Measurements from ENCODE around the gene LRRC45. TPM values are rescaled to one million over a fixed set of nuclear protein-coding genes. Genes with fewer than 3 reads are reported as not detected.

Gene LRRC45
- polyA plus RNA-seq, 1 donor (not counting 4 experiments of a cell fraction or from before 2014, with no cell fraction given), result 2.5 TPM

DNA sequence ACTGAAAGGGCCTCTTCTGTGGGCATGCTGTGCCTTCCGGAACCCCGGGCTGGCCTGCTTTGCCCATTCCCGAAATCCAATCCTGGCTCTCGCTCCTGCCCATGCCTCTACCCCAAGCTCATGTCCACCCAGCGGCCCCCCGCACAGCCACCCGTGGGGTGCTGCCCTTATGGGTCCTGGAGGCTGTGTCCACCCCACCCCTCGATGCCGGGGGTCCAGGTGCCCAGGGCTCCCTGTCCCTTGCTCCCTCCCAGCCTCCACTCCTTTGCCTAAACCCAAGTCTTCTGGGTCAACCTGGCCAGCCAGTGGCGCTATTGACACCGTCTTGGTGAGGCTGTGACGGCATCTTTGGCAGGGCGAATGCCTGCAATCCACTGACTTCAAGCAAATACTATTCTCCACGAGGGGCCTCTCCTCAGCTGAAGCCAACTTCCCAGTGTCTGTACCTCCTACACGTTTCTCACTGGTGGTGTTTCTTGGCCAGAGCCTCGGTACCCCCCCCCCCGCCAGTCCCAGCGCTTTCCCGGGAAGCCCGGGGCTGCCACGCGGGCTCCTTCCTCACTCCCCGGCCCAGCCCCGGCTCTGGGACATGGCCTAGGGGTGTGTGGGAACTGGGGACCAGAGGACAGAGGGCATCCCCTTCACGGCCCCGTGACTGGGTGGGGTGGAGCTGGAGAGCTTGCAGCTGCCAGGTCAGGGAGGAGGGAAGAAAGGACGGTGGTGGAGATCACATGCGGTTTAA lies 54.7 kb downstream of the LRRC45 start:
- FAIRE-seq, result no peak

DNA sequence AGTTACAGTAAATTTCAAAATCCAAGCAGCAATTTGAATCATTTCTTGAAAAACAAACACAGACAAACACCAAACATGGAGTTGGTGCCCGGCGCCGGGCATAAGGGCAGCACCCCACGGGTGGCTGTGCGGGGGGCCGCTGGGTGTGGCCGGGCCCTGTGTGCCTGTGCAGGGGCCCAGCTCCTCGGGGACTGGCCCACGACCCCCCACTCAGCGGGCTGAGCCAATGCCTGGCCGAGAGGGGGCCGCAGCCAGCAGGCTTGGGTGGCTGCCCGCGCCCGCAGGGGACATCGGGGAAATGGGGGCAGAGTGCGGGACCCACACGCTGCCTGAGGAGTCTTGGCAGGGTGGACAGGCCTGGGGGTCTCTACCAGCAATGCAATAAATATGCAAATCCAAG lies 55.3 kb downstream of the LRRC45 start:
- Histone ChIP-seq H3K36me3 (ENCODE audit: control insufficient read depth in 2 of 2, extremely low read depth in 1 of 2, insufficient read depth in 2 of 2, low read length in 2 of 2) (peaks cover 37 to 40% of the 10 kb centered on the region in 2 experiments), H3K27me3 (ENCODE audit: control insufficient read depth, extremely low read depth, insufficient read depth, low read length) (no peaks in the 10 kb centered on the region), H3K9me3 (ENCODE audit: control insufficient read depth, low read depth, low read length) (no peaks in the 10 kb centered on the region), H2AFZ (ENCODE audit: control insufficient read depth, low read length) (no peak overlapping the region), H3K4me3 (ENCODE audit: control insufficient read depth in 2 of 3, extremely low read depth in 1 of 3, insufficient read depth in 2 of 3, low read depth in 1 of 3, low read length in 3 of 3) (no peak overlapping the region), H3K9ac (ENCODE audit: control insufficient read depth, extremely low read depth, insufficient read depth, low read length) (no peak overlapping the region), H3K4me2 (ENCODE audit: control insufficient read depth, extremely low read depth, insufficient read depth, low read depth, low read length) (no peak overlapping the region), H3K9me1 (ENCODE audit: control insufficient read depth, extremely low read depth, insufficient read depth, low read length) (no peaks in the 10 kb centered on the region), H3K79me2 (ENCODE audit: control insufficient read depth, insufficient read depth, low read length) (no peaks in the 10 kb centered on the region), H4K20me1 (ENCODE audit: control insufficient read depth, extremely low read depth, insufficient read depth, low read length) (peaks cover 15% of the 10 kb centered on the region), H3K4me1 (ENCODE audit: control insufficient read depth, extremely low read depth, insufficient read depth, low read length) (no peaks in the 10 kb centered on the region), H3K27ac (ENCODE audit: control insufficient read depth, insufficient read depth, low read length) (no peak overlapping the region)
- FAIRE-seq (no peak), DNase-seq (ENCODE audit: low read depth, low spot score) (no peak)
- dilution Hi-C loops (cut with MboI; ENCODE audit: extremely low pct_ligation_motif_present, low sequenced_read_pairs), result no loop called here
- TF ChIP-seq, protein P1, sequence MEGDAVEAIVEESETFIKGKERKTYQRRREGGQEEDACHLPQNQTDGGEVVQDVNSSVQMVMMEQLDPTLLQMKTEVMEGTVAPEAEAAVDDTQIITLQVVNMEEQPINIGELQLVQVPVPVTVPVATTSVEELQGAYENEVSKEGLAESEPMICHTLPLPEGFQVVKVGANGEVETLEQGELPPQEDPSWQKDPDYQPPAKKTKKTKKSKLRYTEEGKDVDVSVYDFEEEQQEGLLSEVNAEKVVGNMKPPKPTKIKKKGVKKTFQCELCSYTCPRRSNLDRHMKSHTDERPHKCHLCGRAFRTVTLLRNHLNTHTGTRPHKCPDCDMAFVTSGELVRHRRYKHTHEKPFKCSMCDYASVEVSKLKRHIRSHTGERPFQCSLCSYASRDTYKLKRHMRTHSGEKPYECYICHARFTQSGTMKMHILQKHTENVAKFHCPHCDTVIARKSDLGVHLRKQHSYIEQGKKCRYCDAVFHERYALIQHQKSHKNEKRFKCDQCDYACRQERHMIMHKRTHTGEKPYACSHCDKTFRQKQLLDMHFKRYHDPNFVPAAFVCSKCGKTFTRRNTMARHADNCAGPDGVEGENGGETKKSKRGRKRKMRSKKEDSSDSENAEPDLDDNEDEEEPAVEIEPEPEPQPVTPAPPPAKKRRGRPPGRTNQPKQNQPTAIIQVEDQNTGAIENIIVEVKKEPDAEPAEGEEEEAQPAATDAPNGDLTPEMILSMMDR (optimal IDR thresholded peaks at IDR 0.05 in 1 of 3, IDR thresholded peaks at IDR 0.05 in 1 of 3, conservative IDR thresholded peaks at IDR 0.05 in 1 of 3; ENCODE audit: extremely low read depth in 1 of 3, insufficient read depth in 2 of 3, low read length in 3 of 3), result no peak
- no peak for TF ChIP-seq EZH2 (IDR thresholded peaks at IDR 0.05; ENCODE audit: low read length)

More for the DNA sequence above, 54.7 kb downstream of the LRRC45 start:
- Histone ChIP-seq H3K4me2 (ENCODE audit: control insufficient read depth, extremely low read depth, insufficient read depth, low read depth, low read length) (no peak overlapping the region), H3K4me1 (ENCODE audit: control insufficient read depth, extremely low read depth, insufficient read depth, low read length) (no peaks in the 10 kb centered on the region), H3K27ac (ENCODE audit: control insufficient read depth, insufficient read depth, low read length) (no peak overlapping the region), H3K79me2 (ENCODE audit: control insufficient read depth, insufficient read depth, low read length) (no peaks in the 10 kb centered on the region), H3K4me3 (ENCODE audit: control insufficient read depth in 2 of 3, extremely low read depth in 1 of 3, insufficient read depth in 2 of 3, low read depth in 1 of 3, low read length in 3 of 3) (no peak overlapping the region), H3K36me3 (ENCODE audit: control insufficient read depth in 2 of 2, extremely low read depth in 1 of 2, insufficient read depth in 2 of 2, low read length in 2 of 2) (peaks cover 30 to 35% of the 10 kb centered on the region in 2 experiments), H3K9me1 (ENCODE audit: control insufficient read depth, extremely low read depth, insufficient read depth, low read length) (no peaks in the 10 kb centered on the region), H4K20me1 (ENCODE audit: control insufficient read depth, extremely low read depth, insufficient read depth, low read length) (peaks cover 11% of the 10 kb centered on the region), H3K27me3 (ENCODE audit: control insufficient read depth, extremely low read depth, insufficient read depth, low read length) (no peaks in the 10 kb centered on the region), H2AFZ (ENCODE audit: control insufficient read depth, low read length) (no peak overlapping the region), H3K9ac (ENCODE audit: control insufficient read depth, extremely low read depth, insufficient read depth, low read length) (no peak overlapping the region), H3K9me3 (ENCODE audit: control insufficient read depth, low read depth, low read length) (no peaks in the 10 kb centered on the region)
- TF ChIP-seq EZH2 (IDR thresholded peaks at IDR 0.05; ENCODE audit: low read length), result no peak
- TF ChIP-seq, protein P1 (optimal IDR thresholded peaks at IDR 0.05 in 1 of 3, IDR thresholded peaks at IDR 0.05 in 1 of 3, conservative IDR thresholded peaks at IDR 0.05 in 1 of 3; ENCODE audit: extremely low read depth in 1 of 3, insufficient read depth in 2 of 3, low read length in 3 of 3), result no peak
- no peak for DNase-seq (ENCODE audit: low read depth, low spot score)
- dilution Hi-C loops (cut with MboI; ENCODE audit: extremely low pct_ligation_motif_present, low sequenced_read_pairs), result no loop called here
